Body of pancreas (tissue), 4 donors: ENCODE measurements around the gene PIEZO1.

Experiments used
- CTCF ChIP-seq, 7 experiments: fragments of 450-650 bp in 4 of 7; fragments of 200-600 bp in 3 of 7; sonication (generic) in 3 of 7; IDR thresholded peaks; one replicate each; pipeline ENCODE4 v1.5.1; 2016 to 2019; ENCODE audit warnings: antibody characterized with exemption in 7 of 7
- POLR2A ChIP-seq, 3 donors: fragments of 450-650 bp; IDR thresholded peaks; one replicate each; pipeline ENCODE4 v1.6.1; 2016; ENCODE audit warnings: antibody characterized with exemption in 3 of 3, mild to moderate bottlenecking in 2 of 3

- no peak for TF ChIP-seq CTCF (IDR thresholded peaks at IDR 0.05)
- TF ChIP-seq POLR2A (IDR thresholded peaks at IDR 0.05), result no peak
Observed at GRCh38 chr16:88687254-88687576, 97.8 kb downstream of the PIEZO1 start.
